Transverse colon (tissue), 4 donors: ENCODE data around the gene IRF2. TPM values are rescaled to one million over a fixed set of nuclear protein-coding genes. Genes with fewer than 3 reads are reported as not detected.
A peak's percentile ranks its signal among the peaks of the same experiment; 100 is the strongest.

Experiments
- DNase-seq: peaks from one replicate; pipeline ENCODE4 v3.0.0-alpha.2; 2019
- H3K27ac ChIP-seq, 4 donors: fragments of 200-600 bp; sonication (generic); 2 replicates each; pipeline ENCODE4 v1.5.1; 2016 to 2018; ENCODE audit warnings: inconsistent platforms in 4 of 4
- H3K27me3 ChIP-seq: fragments of 200-600 bp; sonication (generic); 2 replicates; pipeline ENCODE4 v1.5.1; 2017; ENCODE audit warnings: inconsistent platforms
- H3K36me3 ChIP-seq, 4 donors: fragments of 200-600 bp; sonication (generic); 2 replicates each; pipeline ENCODE4 v1.5.1; 2017 to 2019; ENCODE audit warnings: inconsistent platforms in 4 of 4
- H3K4me1 ChIP-seq, 4 donors: fragments of 200-600 bp; sonication (generic); 2 replicates each; pipeline ENCODE4 v1.5.1; 2017 to 2020; ENCODE audit warnings: inconsistent platforms in 4 of 4
- H3K4me3 ChIP-seq, 4 donors: fragments of 200-600 bp; sonication (generic); 1 replicate in 1 of 4; 2 replicates in 3 of 4; pipeline versions ENCODE4 v1.5.1 to v1.6.1; 2017 to 2019; ENCODE audit warnings: inconsistent platforms in 4 of 4
- H3K9me3 ChIP-seq, 2 donors: fragments of 200-600 bp; sonication (generic); 2 replicates each; pipeline ENCODE4 v1.5.1; 2017 to 2019; ENCODE audit warnings: inconsistent platforms in 2 of 2
- CTCF ChIP-seq, 5 experiments: fragments of 200-600 bp in 3 of 5; fragments of 450-650 bp in 2 of 5; sonication (generic) in 3 of 5; IDR thresholded peaks; 1 replicate in 2 of 5; 2 replicates in 3 of 5; pipeline ENCODE4 v1.5.1; 2016 to 2017; ENCODE audit warnings: antibody characterized with exemption in 5 of 5, inconsistent platforms in 3 of 5, mild to moderate bottlenecking in 2 of 5, moderate library complexity in 1 of 5
- EP300 ChIP-seq: sonication (generic); formaldehyde crosslinking; IDR thresholded peaks from one replicate; pipeline ENCODE4 v1.6.1; 2017; ENCODE audit warnings: antibody characterized with exemption, low read depth
- POLR2A ChIP-seq: fragments of 450-650 bp; IDR thresholded peaks from one replicate; pipeline ENCODE4 v1.6.1; 2016; ENCODE audit warnings: antibody characterized with exemption, mild to moderate bottlenecking, moderate library complexity
- POLR2AphosphoS5 ChIP-seq, 3 donors: sonication (generic); formaldehyde crosslinking; IDR thresholded peaks; one replicate each; pipeline ENCODE4 v1.6.1; 2016; ENCODE audit warnings: antibody characterized with exemption in 3 of 3
- WGBS, 2 donors: methylation state at CpG; one replicate each; pipeline ENCODE4 v1.1.5; 2018; ENCODE audit warnings: low coverage in 1 of 2; 5-methylcytosine and 5-hydroxymethylcytosine counted together
- in situ Hi-C, 4 donors: fragments of 200-750 bp; cut with MboI; loops; one replicate each; pipeline versions ENCODE4 v1.15.0 to v1.15.1; 2017; ENCODE audit warnings: low sequenced_read_pairs in 3 of 4, low pct_ligation_motif_present in 1 of 4, low pct_unique_long_range_greater_than_20kb in 1 of 4
- intact Hi-C: fragments of 100-400 bp; cut with DNase I; formaldehyde crosslinking; loops from one replicate; pipeline ENCODE4 v1.15.1; 2023; ENCODE audit warnings: low total_unique reads
- total RNA-seq, 4 donors: library from RNA; depleted of rRNA; stranded (reverse); fragments of >200 nt; gene quantifications; one replicate each; pipeline ENCODE4 v1.1.0, GENCODE V29; 2016

Gene IRF2
- total RNA-seq, 4 donors from 2014 or later = 15.3 to 85.3 (median 42.5) TPM

DNA sequence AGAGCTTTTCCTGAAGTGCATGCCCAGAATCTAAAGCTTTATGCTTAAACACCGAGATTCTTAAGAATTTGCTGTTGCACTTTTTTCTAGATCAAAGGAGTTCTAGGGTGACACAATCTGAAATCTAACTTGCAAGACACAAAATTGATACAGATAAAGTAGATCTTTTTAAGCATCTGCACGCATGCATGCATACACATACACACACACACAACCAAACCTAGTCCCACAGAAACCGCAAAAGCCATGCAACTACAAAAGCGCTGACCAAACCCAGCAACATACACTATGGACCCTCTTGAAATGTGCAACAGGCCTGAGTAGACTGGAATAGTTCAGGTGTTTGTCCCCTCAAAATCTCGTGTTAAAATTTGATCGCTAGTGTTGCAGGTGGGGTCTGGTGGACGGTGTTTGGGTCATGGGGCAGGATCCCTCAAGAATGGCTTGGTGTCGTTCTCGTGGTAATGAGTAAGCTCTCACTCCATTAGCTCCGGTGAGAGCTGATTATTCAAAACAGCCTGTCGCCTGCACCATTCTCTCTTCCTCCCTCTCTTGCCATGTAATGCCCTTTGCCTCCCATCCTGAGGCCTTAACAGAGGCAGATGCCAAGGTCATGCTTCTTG is 52.7 kb downstream of the IRF2 start:
- no peak for DNase-seq
- Histone ChIP-seq H3K36me3 (peaks cover 0 to 24% (median 3%) of the 10 kb centered on the region in 4 donors), H3K4me3 (no peak overlapping the region), H3K27me3 (no peaks in the 10 kb centered on the region), H3K9me3 (no peaks in the 10 kb centered on the region), H3K27ac (peak overlapping the region; percentile 5 to 45 (median 38)), H3K4me1 (peaks cover 5 to 46% (median 12%) of the 10 kb centered on the region in 4 donors)
- WGBS, 2 donors = 82 to 89% methylated on average over 3 to 11 of the region's 11 CpGs
- no peak for TF ChIP-seq POLR2AphosphoS5 (IDR thresholded peaks at IDR 0.05)
- TF ChIP-seq CTCF (IDR thresholded peaks at IDR 0.05) = no peak
- no peak for TF ChIP-seq POLR2A
- TF ChIP-seq EP300 = no peak
- in situ Hi-C loops (loop anchor here in 3 of 4 donors (25.0 kb wide), 1 partner anchor 116 kb away; no protein-coding TSS in a partner anchor), intact Hi-C loops (loop anchor here (10.0 kb wide), 1 partner anchor 53 kb away; the partner anchor contains the start of gene IRF2)

DNA sequence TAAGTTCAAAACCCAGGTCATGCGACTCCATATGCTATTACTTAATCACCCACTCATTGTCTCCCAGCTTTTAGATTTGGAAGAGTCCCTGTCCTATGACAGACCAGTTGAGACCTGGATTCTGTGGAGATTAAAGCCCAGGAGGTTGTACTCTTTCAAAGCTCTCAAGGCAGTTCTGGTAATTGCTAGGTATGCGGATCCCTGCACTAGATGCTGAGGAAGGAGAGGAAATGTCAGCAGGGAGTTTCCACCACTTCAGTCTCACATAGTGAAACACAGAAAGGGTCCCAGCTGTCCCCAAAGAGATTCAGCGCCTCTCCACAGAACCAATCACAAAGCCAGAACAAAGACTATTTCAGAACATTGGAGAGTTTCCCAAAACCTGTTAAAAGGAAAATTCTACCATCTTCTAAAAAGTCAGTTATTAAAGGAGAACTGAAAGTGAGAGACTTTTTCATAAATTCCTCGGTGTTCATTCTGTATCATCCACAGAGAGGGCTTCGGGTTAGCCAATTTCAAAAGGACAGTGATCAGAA is 53.4 kb downstream of the IRF2 start:
- Histone ChIP-seq H3K36me3 (peaks cover 0 to 18% (median 3%) of the 10 kb centered on the region in 4 donors), H3K27ac (peak overlapping the region; percentile 5 to 45 (median 38)), H3K4me1 (peaks cover 5 to 46% (median 11%) of the 10 kb centered on the region in 4 donors), H3K27me3 (no peaks in the 10 kb centered on the region), H3K9me3 (no peaks in the 10 kb centered on the region), H3K4me3 (no peak overlapping the region)
- TF ChIP-seq EP300 (no peak), CTCF (IDR thresholded peaks at IDR 0.05) (no peak), POLR2AphosphoS5 (IDR thresholded peaks at IDR 0.05) (no peak), POLR2A (no peak)
- intact Hi-C loops (loop anchor here (10.0 kb wide), 1 partner anchor 54 kb away; the partner anchor contains the start of gene IRF2), in situ Hi-C loops (loop anchor here in 3 of 4 donors (25.0 kb wide), 1 partner anchor 116 kb away; no protein-coding TSS in a partner anchor)
- DNase-seq = no peak
- 63 to 89% methylated on average over 4 to 5 of the region's 5 CpGs for WGBS, 2 donors

GRCh38 chr4:184420402-184420801 is 53.9 kb downstream of the IRF2 start:
- Histone ChIP-seq H3K4me1 (peaks cover 5 to 43% (median 11%) of the 10 kb centered on the region in 4 donors), H3K9me3 (no peaks in the 10 kb centered on the region), H3K4me3 (no peak overlapping the region), H3K27me3 (no peaks in the 10 kb centered on the region), H3K36me3 (peaks cover 0 to 18% (median 6%) of the 10 kb centered on the region in 4 donors), H3K27ac (peak overlapping the region; percentile 5 to 45 (median 38))
- intact Hi-C loops = loop anchor here (10.0 kb wide), 1 partner anchor 54 kb away; the partner anchor contains the start of gene IRF2
- 55 to 76% methylated on average over 1 to 5 of the region's 5 CpGs for WGBS, 2 donors
- in situ Hi-C loops = loop anchor here in 3 of 4 donors (25.0 kb wide), 1 partner anchor 117 kb away; no protein-coding TSS in a partner anchor
- TF ChIP-seq EP300 = no peak
- no peak for TF ChIP-seq POLR2A
- no peak for TF ChIP-seq POLR2AphosphoS5 (IDR thresholded peaks at IDR 0.05)
- no peak for TF ChIP-seq CTCF (IDR thresholded peaks at IDR 0.05)
- DNase-seq = no peak

DNA sequence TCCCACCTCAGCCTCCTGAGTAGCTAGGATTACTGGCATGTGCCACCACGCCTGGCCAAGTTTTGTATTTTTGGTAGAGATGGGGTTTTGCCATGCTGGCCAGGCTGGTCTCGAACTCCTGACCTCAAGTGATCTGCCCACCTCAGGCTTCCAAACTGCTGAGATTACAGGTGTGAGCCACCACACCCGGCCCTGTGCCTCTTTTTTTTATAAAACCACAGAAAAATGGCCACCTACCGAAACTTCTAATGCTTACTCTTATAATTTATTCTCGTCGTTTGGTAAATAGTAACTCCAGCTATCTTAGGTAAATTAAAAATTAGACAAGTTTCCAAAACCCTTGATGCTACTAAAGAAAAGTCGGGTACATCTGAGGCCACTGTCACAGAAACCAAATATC is 54.4 kb downstream of the IRF2 start:
- no peak overlapping the region for H3K4me3 ChIP-seq
- WGBS, 2 donors = 85% methylated on average over 5 to 7 of the region's 7 CpGs
- H3K36me3 ChIP-seq = peaks cover 0 to 19% (median 7%) of the 10 kb centered on the region in 4 donors
- in situ Hi-C loops (loop anchor here in 3 of 4 donors (25.0 kb wide), 1 partner anchor 117 kb away; no protein-coding TSS in a partner anchor), intact Hi-C loops (loop anchor here (10.0 kb wide), 1 partner anchor 55 kb away; the partner anchor contains the start of gene IRF2)
- no peaks in the 10 kb centered on the region for H3K27me3 ChIP-seq
- H3K4me1 ChIP-seq = peaks cover 4 to 38% (median 11%) of the 10 kb centered on the region in 4 donors
- no peak for TF ChIP-seq POLR2AphosphoS5 (IDR thresholded peaks at IDR 0.05)
- TF ChIP-seq CTCF (IDR thresholded peaks at IDR 0.05) = no peak
- no peak for TF ChIP-seq EP300
- TF ChIP-seq POLR2A = no peak
- peak overlapping the region in 3 of 4 donors; percentile 33 to 45 (median 44) for H3K27ac ChIP-seq
- H3K9me3 ChIP-seq = no peaks in the 10 kb centered on the region
- no peak for DNase-seq
